Effector memory CD4-positive, alpha-beta T cell (primary cell): ENCODE results near the gene NOS1AP.

Experiments used
- DNase-seq, 3 donors: peaks; one replicate each; pipeline ENCODE4 v3.0.0-alpha.2; 2020
- H3K27ac ChIP-seq: 2 replicates; pipeline ENCODE4 v1.7.0; 2013; ENCODE audit warnings: mild to moderate bottlenecking, low read length, moderate library complexity; ENCODE audit not compliant: insufficient read depth, poor library complexity, severe bottlenecking
- H3K27me3 ChIP-seq: replicated peaks from 2 replicates; pipeline ENCODE4 v1.7.0; 2013; ENCODE audit warnings: mild to moderate bottlenecking, low read length; ENCODE audit not compliant: insufficient read depth, control insufficient read depth, poor library complexity, severe bottlenecking
- H3K36me3 ChIP-seq: 2 replicates; pipeline ENCODE4 v1.7.0; 2013; ENCODE audit warnings: mild to moderate bottlenecking, low read length, moderate library complexity; ENCODE audit not compliant: control insufficient read depth, insufficient read depth
- H3K4me1 ChIP-seq: 2 replicates; pipeline ENCODE4 v1.7.0; 2013; ENCODE audit warnings: low read length, mild to moderate bottlenecking; ENCODE audit not compliant: control insufficient read depth, insufficient read depth, poor library complexity, severe bottlenecking
- H3K4me3 ChIP-seq: 2 replicates; pipeline ENCODE4 v1.7.0; 2013; ENCODE audit warnings: low read length, low read depth, mild to moderate bottlenecking; ENCODE audit not compliant: insufficient read depth, poor library complexity, severe bottlenecking
- H3K9me3 ChIP-seq: 2 replicates; pipeline ENCODE4 v1.7.0; 2013; ENCODE audit warnings: mild to moderate bottlenecking, low read length, moderate library complexity; ENCODE audit not compliant: control insufficient read depth

Gene NOS1AP

GRCh38 chr1:162186406-162186805 lies 116.9 kb downstream of the NOS1AP start:
- Histone ChIP-seq H3K4me1 (no peaks in the 10 kb centered on the region), H3K4me3 (no peak overlapping the region), H3K27me3 (no peaks in the 10 kb centered on the region), H3K36me3 (no peaks in the 10 kb centered on the region), H3K27ac (no peak overlapping the region), H3K9me3 (no peaks in the 10 kb centered on the region)
- DNase-seq, result no peak

DNA sequence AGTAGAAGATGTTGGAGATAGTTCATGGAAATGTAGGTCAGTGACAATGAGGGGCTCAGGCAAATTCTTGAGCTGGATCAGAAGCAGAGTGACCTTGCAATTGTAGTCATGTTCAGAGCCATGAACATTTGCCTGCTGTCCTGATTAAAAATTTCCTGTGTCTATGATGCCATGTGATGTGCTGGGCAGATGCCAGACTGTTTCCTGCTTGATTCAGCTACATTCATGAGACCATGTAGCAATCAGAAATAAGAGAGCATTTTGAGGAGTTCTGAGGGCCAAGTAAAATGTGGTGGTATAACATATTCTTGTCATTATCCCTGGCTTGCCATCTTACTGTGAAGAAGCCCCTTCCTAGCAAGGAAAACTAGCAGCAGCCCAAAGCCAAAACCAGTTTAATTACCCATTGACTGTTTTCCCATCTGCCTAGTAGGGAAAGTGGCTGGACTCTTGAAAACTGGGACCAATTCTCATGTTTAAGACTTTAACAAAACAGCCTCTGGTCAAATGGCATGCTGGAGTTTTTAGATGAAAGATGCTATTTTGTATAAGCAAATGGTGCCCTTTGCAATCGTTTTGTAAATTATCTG lies 118.3 kb downstream of the NOS1AP start:
- H3K4me1 ChIP-seq, result no peaks in the 10 kb centered on the region
- no peaks in the 10 kb centered on the region for H3K9me3 ChIP-seq
- no peak overlapping the region for H3K27ac ChIP-seq
- no peaks in the 10 kb centered on the region for H3K27me3 ChIP-seq
- no peak for DNase-seq
- H3K36me3 ChIP-seq, result no peaks in the 10 kb centered on the region
- no peak overlapping the region for H3K4me3 ChIP-seq

GRCh38 chr1:162189345-162189744 lies 119.9 kb downstream of the NOS1AP start:
- no peaks in the 10 kb centered on the region for H3K9me3 ChIP-seq
- H3K27ac ChIP-seq, result no peak overlapping the region
- H3K27me3 ChIP-seq, result peaks cover 3% of the 10 kb centered on the region
- no peak for DNase-seq
- H3K4me1 ChIP-seq, result no peaks in the 10 kb centered on the region
- H3K4me3 ChIP-seq, result no peak overlapping the region
- no peaks in the 10 kb centered on the region for H3K36me3 ChIP-seq

DNA sequence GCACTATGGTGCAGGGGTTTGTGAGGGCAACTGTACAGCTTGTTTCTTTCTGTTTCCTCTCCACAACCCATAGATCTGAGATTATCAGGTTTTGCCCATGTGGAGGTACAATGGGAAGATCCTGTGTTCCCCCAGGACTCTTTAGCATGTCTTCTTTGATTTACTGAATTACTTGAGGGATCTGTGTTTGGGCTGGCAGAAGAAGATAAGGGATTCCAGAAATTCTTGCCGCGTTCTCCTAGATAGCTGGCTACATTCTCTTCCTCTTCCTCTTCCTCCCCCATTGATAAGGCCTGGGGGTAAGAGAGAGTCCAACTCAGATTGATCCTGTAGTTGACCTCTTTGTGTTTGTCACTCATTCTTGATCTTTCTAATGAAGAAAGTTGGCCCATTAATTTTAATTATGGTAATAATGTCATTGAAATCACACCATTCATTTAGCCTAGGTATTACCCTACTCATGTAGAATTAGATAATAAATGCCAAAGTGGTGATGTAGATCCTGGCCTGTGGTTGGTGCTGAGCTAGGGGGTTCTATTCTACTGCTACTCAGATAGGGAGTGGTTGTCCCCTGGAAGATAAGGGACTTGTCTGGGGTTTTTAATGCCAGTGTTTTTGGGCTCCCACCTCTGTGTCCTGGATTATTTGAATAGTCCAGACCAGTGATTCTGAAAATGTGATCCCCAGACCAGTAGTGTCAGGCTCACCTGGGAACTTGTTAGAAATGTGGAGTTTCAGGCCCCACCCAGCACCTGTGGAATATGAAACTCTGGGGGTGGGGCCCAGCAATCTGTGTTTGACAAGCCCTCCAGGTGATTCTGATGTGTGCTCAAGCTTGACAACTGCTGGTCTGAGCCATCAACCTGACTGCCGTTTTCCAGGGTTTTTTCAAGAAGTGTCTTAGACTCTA lies 122.2 kb downstream of the NOS1AP start:
- Histone ChIP-seq H3K36me3 (no peaks in the 10 kb centered on the region), H3K4me3 (no peak overlapping the region), H3K27ac (no peak overlapping the region), H3K9me3 (no peaks in the 10 kb centered on the region), H3K4me1 (no peaks in the 10 kb centered on the region), H3K27me3 (peaks cover 3% of the 10 kb centered on the region)
- DNase-seq, result no peak

GRCh38 chr1:162192306-162192678 lies 122.8 kb downstream of the NOS1AP start:
- peaks cover 3% of the 10 kb centered on the region for H3K27me3 ChIP-seq
- no peaks in the 10 kb centered on the region for H3K9me3 ChIP-seq
- no peak overlapping the region for H3K4me3 ChIP-seq
- H3K27ac ChIP-seq, result no peak overlapping the region
- no peaks in the 10 kb centered on the region for H3K36me3 ChIP-seq
- H3K4me1 ChIP-seq, result no peaks in the 10 kb centered on the region
- no peak for DNase-seq

GRCh38 chr1:162192763-162193162 lies 123.3 kb downstream of the NOS1AP start:
- Histone ChIP-seq H3K4me3 (no peak overlapping the region), H3K4me1 (no peaks in the 10 kb centered on the region), H3K27ac (no peak overlapping the region), H3K9me3 (no peaks in the 10 kb centered on the region), H3K36me3 (no peaks in the 10 kb centered on the region), H3K27me3 (peaks cover 3% of the 10 kb centered on the region)
- DNase-seq, result no peak

GRCh38 chr1:162193221-162193620 lies 123.7 kb downstream of the NOS1AP start:
- DNase-seq, result no peak
- Histone ChIP-seq H3K27ac (no peak overlapping the region), H3K27me3 (peaks cover 3% of the 10 kb centered on the region), H3K4me3 (no peak overlapping the region), H3K36me3 (no peaks in the 10 kb centered on the region), H3K4me1 (no peaks in the 10 kb centered on the region), H3K9me3 (no peaks in the 10 kb centered on the region)

GRCh38 chr1:162193815-162194214 lies 124.3 kb downstream of the NOS1AP start:
- H3K27me3 ChIP-seq, result peaks cover 3% of the 10 kb centered on the region
- no peak for DNase-seq
- H3K4me1 ChIP-seq, result no peaks in the 10 kb centered on the region
- no peaks in the 10 kb centered on the region for H3K9me3 ChIP-seq
- H3K36me3 ChIP-seq, result no peaks in the 10 kb centered on the region
- H3K27ac ChIP-seq, result no peak overlapping the region
- H3K4me3 ChIP-seq, result no peak overlapping the region

- Histone ChIP-seq H3K4me3 (no peak overlapping the region), H3K27ac (no peak overlapping the region), H3K9me3 (no peaks in the 10 kb centered on the region), H3K36me3 (no peaks in the 10 kb centered on the region), H3K4me1 (no peaks in the 10 kb centered on the region), H3K27me3 (peaks cover 3% of the 10 kb centered on the region)
- no peak for DNase-seq
These were observed 126.1 kb downstream of the NOS1AP start for GRCh38 chr1:162195567-162195966.

GRCh38 chr1:162196387-162196786 lies 126.9 kb downstream of the NOS1AP start:
- no peaks in the 10 kb centered on the region for H3K36me3 ChIP-seq
- DNase-seq, result no peak
- no peaks in the 10 kb centered on the region for H3K4me1 ChIP-seq
- no peak overlapping the region for H3K4me3 ChIP-seq
- H3K27ac ChIP-seq, result no peak overlapping the region
- H3K27me3 ChIP-seq, result peaks cover 3% of the 10 kb centered on the region
- H3K9me3 ChIP-seq, result no peaks in the 10 kb centered on the region
